Activated naive CD4-positive, alpha-beta T cell treated with anti-CD3 and anti-CD28 coated beads, Interleukin-2, amount 50 U/mL, for 72 hours (primary cell): Measurements from ENCODE around the gene SULT2A1. TPM values are rescaled to one million over a fixed set of nuclear protein-coding genes. Genes with fewer than 3 reads are reported as not detected.
"Not testable (repeated sequence)": the region's sequence is repeated elsewhere in the genome, so short reads cannot be mapped to it uniquely, and the experiment has no call there.

Source experiments
- ATAC-seq, 2 donors: fragments of 150-1000 bp; cut with Tn5 transposase; 2 replicates each; pipeline ENCODE4 v1.10.0; 2021; ENCODE audit warnings: mild to moderate bottlenecking in 2 of 2, moderate library complexity in 2 of 2
- DNase-seq, 2 donors: peaks; one replicate each; pipeline ENCODE4 v3.0.0; 2021 to 2022; ENCODE audit warnings: low spot score in 2 of 2
- H3K27ac Mint-ChIP-seq, 2 donors: one replicate each; pipeline ENCODE4 v1.8.0; 2022; ENCODE audit warnings: mild to moderate bottlenecking in 2 of 2, mixed read lengths in 2 of 2
- H3K36me3 Mint-ChIP-seq, 2 donors: one replicate each; pipeline ENCODE4 v1.8.0; 2022; ENCODE audit warnings: mixed read lengths in 2 of 2
- H3K9me3 Mint-ChIP-seq, 2 donors: one replicate each; pipeline ENCODE4 v1.8.0; 2022; ENCODE audit warnings: mixed read lengths in 2 of 2
- total RNA-seq, 2 donors: library from RNA; stranded (reverse); gene quantifications; one replicate each; pipeline ENCODE4 v1.2.3, GENCODE V29; 2022

The SULT2A1 gene
- not detected for total RNA-seq

DNA sequence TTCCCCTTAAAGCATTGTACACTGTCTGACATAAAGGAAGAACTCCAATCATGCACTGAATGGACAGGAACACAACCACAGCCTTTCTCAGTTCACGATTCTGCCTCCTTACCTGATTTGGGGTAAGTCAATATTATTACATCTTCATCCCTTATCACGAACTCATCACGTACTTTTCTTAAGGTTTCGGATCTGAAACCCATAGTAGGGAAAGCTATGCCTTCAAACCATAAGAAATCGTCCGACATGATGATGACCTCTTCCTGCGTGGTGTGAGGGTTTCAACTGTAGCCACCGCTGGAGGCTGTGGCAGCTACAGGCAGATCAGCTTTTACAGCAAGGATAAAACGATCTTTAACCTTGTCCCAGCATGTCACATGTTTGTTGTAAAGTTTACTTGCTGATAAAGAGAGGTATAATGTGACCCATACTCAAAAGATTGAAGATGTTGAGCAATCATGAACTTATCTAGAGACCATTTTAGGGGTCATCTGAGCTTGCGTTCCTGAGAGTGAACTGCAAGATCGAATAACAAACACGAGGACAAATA is at the start of gene SULT2A1:
TSS of gene SULT2A1 (minus strand) at position 306 of the 550 bp plus-strand sequence. CDS start at position 248, 58 bp downstream.
- Mint-ChIP-seq H3K27ac (no peak within 1 kb of the TSS), H3K36me3 (no peaks in the 10 kb centered on the region), H3K9me3 (no peaks in the 10 kb centered on the region)
- ATAC-seq (no peak), DNase-seq (no peak)

DNA sequence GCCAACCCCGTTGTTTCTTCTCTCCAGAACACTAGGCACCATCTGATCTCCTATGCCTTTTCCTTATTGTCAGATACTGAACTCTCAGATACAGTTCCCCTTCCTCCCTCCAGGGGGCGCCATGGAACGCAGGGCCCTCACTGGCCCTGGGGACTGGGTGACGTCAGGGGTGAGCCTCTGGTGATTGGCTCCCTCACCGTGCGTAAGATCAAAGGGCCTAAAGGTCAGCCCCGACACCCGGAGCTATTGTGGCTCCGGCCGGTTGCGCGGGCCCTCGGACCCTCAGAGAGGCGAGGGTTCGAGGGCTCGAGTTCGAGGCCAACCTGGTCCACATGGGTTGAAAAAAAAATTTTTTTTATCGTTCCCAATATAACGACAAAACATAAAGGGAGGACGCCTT is 42.5 kb upstream of the SULT2A1 start:
- H3K36me3 Mint-ChIP-seq, ATAC-seq, H3K27ac Mint-ChIP-seq, H3K9me3 Mint-ChIP-seq: not testable (repeated sequence)
- DNase-seq, result peak in 1 of 2 donors; percentile 63

DNA sequence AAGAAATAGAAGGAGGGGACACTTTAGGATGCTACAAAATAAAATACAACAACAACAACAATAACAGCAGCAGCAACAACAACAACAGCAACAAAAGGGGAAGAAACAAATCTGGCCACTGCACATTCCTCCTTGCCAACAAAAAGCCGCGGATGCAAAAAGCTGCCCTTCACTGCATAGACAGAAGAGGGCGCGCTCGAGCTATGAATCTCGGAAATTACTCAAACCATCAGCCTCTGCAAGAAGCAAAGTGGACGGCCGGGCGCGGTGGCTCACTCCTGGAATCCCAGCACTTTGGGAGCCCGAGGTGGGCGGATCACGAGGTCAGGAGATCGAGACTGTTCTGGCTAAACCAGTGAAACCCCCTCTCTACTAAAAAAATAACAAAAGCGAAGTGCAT is 34.0 kb upstream of the SULT2A1 start:
- not testable (repeated sequence) for H3K36me3 Mint-ChIP-seq, H3K9me3 Mint-ChIP-seq, ATAC-seq, H3K27ac Mint-ChIP-seq
- DNase-seq, result peak; percentile 94 to 100

GRCh38 chr19:47910191-47910590 is 24.1 kb upstream of the SULT2A1 start:
- H3K36me3 Mint-ChIP-seq, ATAC-seq, DNase-seq, H3K27ac Mint-ChIP-seq, H3K9me3 Mint-ChIP-seq: not testable (repeated sequence)

DNA sequence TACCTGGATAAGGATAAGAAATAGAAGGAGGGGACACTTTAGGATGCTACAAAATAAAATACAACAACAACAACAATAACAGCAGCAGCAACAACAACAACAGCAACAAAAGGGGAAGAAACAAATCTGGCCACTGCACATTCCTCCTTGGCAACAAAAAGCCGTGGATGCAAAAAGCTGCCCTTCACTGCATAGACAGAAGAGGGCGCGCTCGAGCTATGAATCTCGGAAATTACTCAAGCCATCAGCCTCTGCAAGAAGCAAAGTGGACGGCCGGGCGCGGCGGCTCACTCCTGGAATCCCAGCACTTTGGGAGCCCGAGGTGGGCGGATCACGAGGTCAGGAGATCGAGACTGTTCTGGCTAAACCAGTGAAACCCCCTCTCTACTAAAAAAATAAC is 23.2 kb upstream of the SULT2A1 start:
- not testable (repeated sequence) for H3K36me3 Mint-ChIP-seq, ATAC-seq, H3K27ac Mint-ChIP-seq, H3K9me3 Mint-ChIP-seq
- DNase-seq, result peak; percentile 84 to 96

DNA sequence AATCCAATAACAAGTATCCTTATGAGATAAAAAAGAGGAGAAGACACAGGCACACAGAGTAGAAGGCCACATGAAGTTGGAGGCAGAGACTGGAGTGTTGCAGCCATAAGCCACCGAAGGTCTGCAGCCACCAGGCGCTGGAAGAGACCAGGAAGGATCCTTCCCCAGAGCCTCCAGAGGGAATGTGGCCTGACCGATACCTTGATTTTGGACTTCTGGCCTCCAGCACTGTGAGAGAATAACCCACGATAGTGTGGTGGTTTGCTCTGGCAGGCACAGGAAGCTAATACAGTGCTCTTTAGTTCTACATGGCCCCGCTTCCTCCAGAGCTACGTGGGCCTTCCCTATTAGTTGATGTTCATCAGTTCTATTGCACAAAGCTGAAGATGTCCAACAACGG is 15.3 kb upstream of the SULT2A1 start:
- no peaks in the 10 kb centered on the region for H3K9me3 Mint-ChIP-seq
- H3K27ac Mint-ChIP-seq, result no peak overlapping the region
- H3K36me3 Mint-ChIP-seq, result no peaks in the 10 kb centered on the region
- no peak for DNase-seq
- no peak for ATAC-seq

DNA sequence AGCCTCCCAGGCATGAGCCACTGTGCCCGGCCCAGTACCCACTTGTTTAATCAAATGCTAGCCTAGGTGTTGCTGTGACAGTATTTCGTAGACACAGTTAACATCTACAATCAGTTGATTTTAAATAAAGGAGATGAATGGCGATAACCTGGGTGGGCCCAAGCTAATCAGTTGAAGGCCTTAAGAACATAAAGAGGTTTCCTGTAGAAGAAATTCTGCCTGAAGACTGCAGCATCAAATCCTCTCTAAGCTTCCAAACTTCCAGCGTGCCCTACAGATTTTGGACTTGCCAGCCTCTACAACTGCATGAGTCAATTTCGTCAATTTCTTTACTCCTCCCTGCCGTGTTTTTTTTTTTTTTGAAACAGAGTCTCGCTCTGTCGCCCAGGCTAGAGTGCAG is 13.2 kb upstream of the SULT2A1 start:
- Mint-ChIP-seq H3K36me3 (no peaks in the 10 kb centered on the region), H3K9me3 (no peaks in the 10 kb centered on the region), H3K27ac (no peak overlapping the region)
- ATAC-seq, result no peak
- no peak for DNase-seq

DNA sequence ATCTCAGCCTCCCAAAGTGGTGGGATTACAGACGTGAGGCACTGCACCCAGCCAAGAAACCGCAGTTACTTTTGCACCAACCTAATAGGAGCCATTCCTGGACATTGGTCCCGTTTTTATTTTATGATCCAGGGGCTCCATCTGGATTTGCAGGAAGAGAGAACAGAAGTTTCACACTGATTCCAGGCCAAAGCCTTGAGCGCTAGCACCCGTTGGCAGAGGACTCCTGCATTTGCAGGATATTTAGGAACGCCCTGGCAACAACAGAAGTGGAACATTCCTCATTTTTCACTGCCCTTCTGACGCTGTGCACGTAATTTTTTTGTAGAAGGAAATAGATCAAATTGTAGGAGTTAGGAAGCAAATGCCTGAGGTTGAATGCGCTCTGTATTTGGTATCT is 11.7 kb upstream of the SULT2A1 start:
- H3K27ac Mint-ChIP-seq, result no peak overlapping the region
- ATAC-seq, result no peak
- H3K9me3 Mint-ChIP-seq, result no peaks in the 10 kb centered on the region
- DNase-seq, result no peak
- no peaks in the 10 kb centered on the region for H3K36me3 Mint-ChIP-seq

DNA sequence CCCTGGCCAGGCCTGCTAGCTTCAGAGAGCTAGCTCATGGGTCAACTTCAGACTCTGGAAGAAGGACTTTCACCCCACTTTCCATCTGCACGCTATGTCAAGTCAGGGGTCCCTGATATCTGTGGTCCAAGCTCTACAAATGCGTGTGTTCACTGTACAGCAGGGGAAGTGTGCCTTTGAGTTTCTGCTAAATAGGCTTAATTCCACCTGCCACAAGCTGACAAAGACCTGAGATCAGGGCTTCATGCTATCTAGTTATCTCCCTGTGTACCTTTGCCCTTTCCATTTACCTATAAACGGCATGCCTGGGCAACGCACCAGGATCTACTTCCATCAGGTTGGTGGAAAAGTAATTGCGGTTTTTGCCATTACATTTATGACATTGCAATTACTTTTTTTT is 10.7 kb upstream of the SULT2A1 start:
- peaks cover 4 to 5% of the 10 kb centered on the region in 2 donors for H3K9me3 Mint-ChIP-seq
- H3K27ac Mint-ChIP-seq, result no peak overlapping the region
- peaks cover 0 to 6% of the 10 kb centered on the region in 2 donors for H3K36me3 Mint-ChIP-seq
- ATAC-seq (no peak), DNase-seq (no peak)

GRCh38 chr19:47896019-47896418 is 9.9 kb upstream of the SULT2A1 start:
- no peak for ATAC-seq
- peaks cover 4 to 5% of the 10 kb centered on the region in 2 donors for H3K9me3 Mint-ChIP-seq
- peaks cover 0 to 6% of the 10 kb centered on the region in 2 donors for H3K36me3 Mint-ChIP-seq

GRCh38 chr19:47895165-47895782 is 9.2 kb upstream of the SULT2A1 start:
- no peak for DNase-seq
- Mint-ChIP-seq H3K27ac (no peak overlapping the region), H3K9me3 (peaks cover 4 to 5% of the 10 kb centered on the region in 2 donors), H3K36me3 (peaks cover 0 to 6% of the 10 kb centered on the region in 2 donors)
- ATAC-seq, result no peak

More at GRCh38 chr19:47896019-47896418, 9.9 kb upstream of the SULT2A1 start:
- DNase-seq, result no peak
- H3K27ac Mint-ChIP-seq, result no peak overlapping the region

- DNase-seq (no peak), ATAC-seq (no peak)
- Mint-ChIP-seq H3K9me3 (peaks cover 4 to 5% of the 10 kb centered on the region in 2 donors), H3K36me3 (peaks cover 0 to 6% of the 10 kb centered on the region in 2 donors), H3K27ac (no peak overlapping the region)
Observed at GRCh38 chr19:47891923-47892666, 6.0 kb upstream of the SULT2A1 start.

DNA sequence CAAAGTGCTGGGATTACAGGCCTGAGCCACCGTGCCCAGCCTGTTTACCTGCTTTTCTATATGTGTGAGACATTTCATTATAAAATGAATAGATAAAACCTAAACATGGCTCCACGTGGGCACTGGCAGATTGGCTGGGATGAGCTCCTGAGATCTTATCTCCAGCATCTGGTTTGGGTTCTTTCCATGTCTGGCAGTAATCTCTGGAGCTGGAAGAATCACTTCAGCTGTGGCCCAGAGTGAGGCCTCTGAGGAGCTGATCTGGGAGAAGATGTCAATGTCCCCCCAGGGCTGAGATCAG is 5.5 kb upstream of the SULT2A1 start:
- DNase-seq, result no peak
- peaks cover 4 to 5% of the 10 kb centered on the region in 2 donors for H3K9me3 Mint-ChIP-seq
- no peak overlapping the region for H3K27ac Mint-ChIP-seq
- no peak for ATAC-seq
- peaks cover 0 to 6% of the 10 kb centered on the region in 2 donors for H3K36me3 Mint-ChIP-seq

GRCh38 chr19:47890865-47891621 is 4.9 kb upstream of the SULT2A1 start:
- H3K36me3 Mint-ChIP-seq, result peaks cover 0 to 6% of the 10 kb centered on the region in 2 donors
- ATAC-seq (no peak), DNase-seq (no peak)
- peaks cover 4 to 5% of the 10 kb centered on the region in 2 donors for H3K9me3 Mint-ChIP-seq
- no peak overlapping the region for H3K27ac Mint-ChIP-seq

DNA sequence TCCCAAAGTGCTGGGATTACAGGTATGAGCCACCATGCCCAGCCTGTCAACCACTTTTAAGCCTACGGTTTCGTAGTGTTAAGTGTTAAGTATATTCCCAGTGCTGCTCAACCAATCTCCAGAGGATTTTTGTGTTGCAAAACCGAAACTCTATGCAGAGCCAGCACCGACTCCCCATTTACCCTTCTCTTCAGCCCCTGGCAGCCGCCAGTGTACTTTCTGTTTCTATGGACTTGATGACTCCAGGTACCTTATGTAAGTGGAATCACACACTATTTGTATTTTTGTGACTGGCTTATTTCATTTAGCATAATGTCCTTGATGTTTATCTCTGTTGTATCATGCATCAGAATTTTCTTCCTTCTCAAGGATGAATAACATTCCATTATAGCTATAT is 1.1 kb downstream of the SULT2A1 start:
- Mint-ChIP-seq H3K36me3 (no peaks in the 10 kb centered on the region), H3K9me3 (no peaks in the 10 kb centered on the region), H3K27ac (no peak overlapping the region)
- DNase-seq (no peak), ATAC-seq (no peak)

GRCh38 chr19:47882890-47883289 is 3.2 kb downstream of the SULT2A1 start:
- no peak for ATAC-seq
- H3K27ac Mint-ChIP-seq, result no peak overlapping the region
- H3K9me3 Mint-ChIP-seq, result peaks cover 0 to 3% of the 10 kb centered on the region in 2 donors

GRCh38 chr19:47881757-47882156 is 4.4 kb downstream of the SULT2A1 start:
- H3K9me3 Mint-ChIP-seq, result peaks cover 0 to 3% of the 10 kb centered on the region in 2 donors
- H3K36me3 Mint-ChIP-seq, result peaks cover 0 to 5% of the 10 kb centered on the region in 2 donors
- DNase-seq (no peak), ATAC-seq (no peak)
- H3K27ac Mint-ChIP-seq, result no peak overlapping the region

More at GRCh38 chr19:47882890-47883289, 3.2 kb downstream of the SULT2A1 start:
- peaks cover 0 to 5% of the 10 kb centered on the region in 2 donors for H3K36me3 Mint-ChIP-seq
- DNase-seq, result no peak
